BE2C (cell line): Measurements from ENCODE around the gene DUSP14.

Source experiments
- DNase-seq: peaks from one replicate; pipeline ENCODE4 v3.0.0-alpha.2; 2020
- H3K27me3 ChIP-seq: fragments of 250-450 bp; sonication (Bioruptor Pico); 2 replicates; pipeline ENCODE4 v1.5.1; 2020; ENCODE audit warnings: mild to moderate bottlenecking
- H3K36me3 ChIP-seq: fragments of 250-450 bp; sonication (Bioruptor Pico); 2 replicates; pipeline ENCODE4 v1.5.1; 2020; ENCODE audit warnings: mild to moderate bottlenecking
- H3K4me1 ChIP-seq: fragments of 250-450 bp; sonication (Bioruptor Pico); 2 replicates; pipeline ENCODE4 v1.5.1; 2020
- H3K4me3 ChIP-seq: 2 replicates; pipeline ENCODE4 v1.5.1; 2011; ENCODE audit warnings: low read depth, low read length
- H3K9me3 ChIP-seq: fragments of 250-450 bp; sonication (Bioruptor Pico); 2 replicates; pipeline ENCODE4 v1.5.1; 2020
- CTCF ChIP-seq: IDR thresholded peaks from 2 replicates; pipeline ENCODE4 v1.5.1; 2012; ENCODE audit warnings: mild to moderate bottlenecking, low read depth, low read length

The DUSP14 gene

DNA sequence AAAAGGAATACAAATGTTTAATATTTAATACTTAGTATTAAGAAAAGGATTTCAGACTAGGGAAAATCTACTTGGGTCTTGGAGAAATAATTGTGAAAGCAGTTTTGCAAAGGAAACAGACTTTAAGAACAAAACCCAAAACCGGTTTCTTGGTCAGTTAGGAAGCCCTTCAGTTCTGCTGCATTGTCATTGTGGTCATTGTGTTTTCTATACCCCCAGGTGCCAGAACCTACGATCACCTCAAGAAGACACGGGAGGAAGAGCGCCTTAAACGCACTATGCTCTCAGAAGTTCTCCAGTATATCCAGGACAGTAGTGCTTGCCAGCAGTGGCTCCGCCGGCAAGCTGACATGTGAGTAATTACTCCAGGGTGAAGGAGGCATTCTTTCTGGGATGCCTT lies 19.5 kb upstream of the DUSP14 start:
- TF ChIP-seq CTCF = no peak
- H3K4me3 ChIP-seq = no peak overlapping the region
- H3K9me3 ChIP-seq = no peaks in the 10 kb centered on the region
- no peaks in the 10 kb centered on the region for H3K27me3 ChIP-seq
- H3K36me3 ChIP-seq = peaks cover 53% of the 10 kb centered on the region
- H3K4me1 ChIP-seq = no peaks in the 10 kb centered on the region
- DNase-seq = no peak

GRCh38 chr17:37475731-37476420 lies 13.8 kb upstream of the DUSP14 start:
- DNase-seq = no peak
- no peaks in the 10 kb centered on the region for H3K4me1 ChIP-seq
- no peak for TF ChIP-seq CTCF
- H3K27me3 ChIP-seq = no peaks in the 10 kb centered on the region
- H3K9me3 ChIP-seq = no peaks in the 10 kb centered on the region
- no peak overlapping the region for H3K4me3 ChIP-seq
- H3K36me3 ChIP-seq = peaks cover 46% of the 10 kb centered on the region

DNA sequence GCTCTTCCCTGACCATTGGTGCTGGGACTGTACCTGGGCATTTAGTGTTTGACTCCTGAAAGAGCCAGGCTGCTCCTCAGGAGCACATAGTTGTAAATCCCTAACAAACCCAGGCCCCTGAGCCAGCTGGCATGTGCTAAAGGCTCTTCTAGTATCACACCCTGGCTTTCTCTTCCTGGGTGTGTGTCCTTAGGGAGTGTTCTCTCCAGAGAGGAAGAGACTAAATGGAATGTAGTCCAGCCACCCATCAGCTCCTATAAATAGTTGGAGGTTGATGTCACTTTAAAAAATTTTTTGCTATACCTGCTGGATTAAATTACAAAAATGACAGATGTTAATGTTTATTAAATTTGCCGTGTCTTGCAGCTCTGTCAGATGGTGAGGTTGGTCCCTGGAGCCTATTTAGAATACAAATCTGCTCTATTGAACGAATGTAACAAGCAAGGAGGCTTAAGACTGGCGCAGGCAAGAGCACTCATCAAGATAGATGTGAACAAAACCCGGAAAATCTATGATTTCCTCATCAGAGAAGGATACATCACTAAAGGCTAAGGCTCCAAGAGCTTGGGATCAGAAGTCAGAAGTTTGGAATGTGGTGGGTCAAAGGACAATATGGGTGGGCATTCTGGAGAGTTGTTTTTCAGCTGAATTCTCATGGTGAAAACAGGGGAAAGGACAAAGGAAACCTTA lies 13.1 kb upstream of the DUSP14 start:
- no peak for DNase-seq

GRCh38 chr17:37478187-37478586 lies 11.5 kb upstream of the DUSP14 start:
- H3K36me3 ChIP-seq = peaks cover 36% of the 10 kb centered on the region
- DNase-seq = no peak

More for the DNA sequence above, 13.1 kb upstream of the DUSP14 start:
- no peak overlapping the region for H3K4me3 ChIP-seq
- peaks cover 42% of the 10 kb centered on the region for H3K36me3 ChIP-seq
- no peak for TF ChIP-seq CTCF
- H3K27me3 ChIP-seq = no peaks in the 10 kb centered on the region
- no peaks in the 10 kb centered on the region for H3K9me3 ChIP-seq
- no peaks in the 10 kb centered on the region for H3K4me1 ChIP-seq

DNA sequence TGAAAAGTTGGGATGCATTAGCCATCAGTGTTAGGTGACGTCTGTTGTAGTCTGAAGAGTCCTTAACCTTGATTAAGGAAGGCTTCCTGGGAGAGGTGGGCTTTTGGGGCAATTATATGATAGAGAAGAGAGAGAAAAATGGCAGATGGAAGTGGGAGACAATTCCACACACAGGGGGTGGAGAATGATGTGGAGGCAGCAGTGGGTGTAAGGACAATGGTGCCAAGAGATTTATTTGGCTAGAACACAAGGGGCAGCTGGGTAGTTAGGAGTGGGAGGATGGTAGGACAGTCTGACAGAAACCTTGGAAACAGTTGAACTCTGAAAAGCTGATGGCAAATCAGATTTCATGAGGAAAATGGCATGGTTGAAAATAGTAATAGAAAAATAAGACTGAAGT lies 10.7 kb upstream of the DUSP14 start:
- H3K4me3 ChIP-seq = no peak overlapping the region
- no peaks in the 10 kb centered on the region for H3K9me3 ChIP-seq
- peaks cover 27% of the 10 kb centered on the region for H3K36me3 ChIP-seq
- H3K27me3 ChIP-seq = no peaks in the 10 kb centered on the region
- TF ChIP-seq CTCF = no peak
- H3K4me1 ChIP-seq = peaks cover 4% of the 10 kb centered on the region; the same call in 1 of the 2 replicates
- no peak for DNase-seq

More at GRCh38 chr17:37478187-37478586, 11.5 kb upstream of the DUSP14 start:
- Histone ChIP-seq H3K4me3 (no peak overlapping the region), H3K27me3 (no peaks in the 10 kb centered on the region), H3K4me1 (no peaks in the 10 kb centered on the region), H3K9me3 (no peaks in the 10 kb centered on the region)
- TF ChIP-seq CTCF = no peak

DNA sequence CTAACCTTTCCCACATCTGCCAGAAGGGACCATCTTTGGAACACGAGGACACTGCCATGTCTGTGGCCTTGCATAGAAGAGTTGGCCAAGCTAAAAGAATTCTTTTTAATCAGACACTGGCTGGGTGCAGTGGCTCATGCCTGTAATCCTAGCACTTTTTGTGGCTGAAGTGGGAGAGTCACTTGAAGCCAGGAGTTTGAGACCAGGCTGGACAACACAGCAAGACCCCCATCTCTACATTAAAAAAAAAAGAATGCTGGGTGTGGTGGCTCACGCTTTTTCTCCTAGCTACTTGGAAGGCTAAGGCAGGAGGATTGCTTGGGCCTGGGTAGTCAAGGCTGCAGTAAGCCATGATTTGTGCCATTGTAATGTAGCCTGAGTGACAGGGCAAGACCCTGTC lies 9.3 kb upstream of the DUSP14 start:
- Histone ChIP-seq H3K4me1 (peaks cover 4% of the 10 kb centered on the region; the same call in 1 of the 2 replicates), H3K4me3 (no peak overlapping the region), H3K36me3 (peaks cover 18% of the 10 kb centered on the region), H3K9me3 (no peaks in the 10 kb centered on the region), H3K27me3 (no peaks in the 10 kb centered on the region)
- TF ChIP-seq CTCF = no peak
- no peak for DNase-seq
